ENCODE measurements around the gene RDX.
"Not testable (repeated sequence)": the region's sequence is repeated elsewhere in the genome, so short reads cannot be mapped to it uniquely, and the experiment has no call there.

RDX gene

GRCh38 chr11:110296226-110297075 lies at the start of gene RDX:
Gene RDX, minus strand, starts transcription at chr11:110296614. Its CDS starts 16,922 bp downstream, at chr11:110279692.
- peak; percentile 72 for DNase-seq

DNA sequence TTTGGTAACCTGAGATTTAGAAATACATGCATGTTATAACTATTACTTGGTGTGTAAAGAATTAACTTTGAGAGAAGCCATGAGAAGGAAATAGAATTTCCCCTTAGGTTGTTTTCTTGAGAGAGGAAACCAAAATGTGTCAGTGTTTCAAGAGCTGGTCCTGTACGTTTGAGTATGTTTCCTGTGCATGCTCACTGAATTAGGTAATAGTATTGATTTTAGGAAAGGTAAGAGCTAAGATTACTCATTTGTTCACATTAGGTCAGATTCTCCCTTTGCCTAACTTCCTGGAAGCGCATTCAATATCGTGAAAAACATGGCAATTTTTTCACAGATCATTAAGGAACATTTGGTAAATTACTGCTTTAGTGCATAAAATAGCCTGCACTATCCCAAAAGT lies 49.3 kb upstream of the RDX start:
- DNase-seq: no peak

- DNase-seq: no peak
Measured at GRCh38 chr11:110340436-110340835, 44.0 kb upstream of the RDX start.

DNA sequence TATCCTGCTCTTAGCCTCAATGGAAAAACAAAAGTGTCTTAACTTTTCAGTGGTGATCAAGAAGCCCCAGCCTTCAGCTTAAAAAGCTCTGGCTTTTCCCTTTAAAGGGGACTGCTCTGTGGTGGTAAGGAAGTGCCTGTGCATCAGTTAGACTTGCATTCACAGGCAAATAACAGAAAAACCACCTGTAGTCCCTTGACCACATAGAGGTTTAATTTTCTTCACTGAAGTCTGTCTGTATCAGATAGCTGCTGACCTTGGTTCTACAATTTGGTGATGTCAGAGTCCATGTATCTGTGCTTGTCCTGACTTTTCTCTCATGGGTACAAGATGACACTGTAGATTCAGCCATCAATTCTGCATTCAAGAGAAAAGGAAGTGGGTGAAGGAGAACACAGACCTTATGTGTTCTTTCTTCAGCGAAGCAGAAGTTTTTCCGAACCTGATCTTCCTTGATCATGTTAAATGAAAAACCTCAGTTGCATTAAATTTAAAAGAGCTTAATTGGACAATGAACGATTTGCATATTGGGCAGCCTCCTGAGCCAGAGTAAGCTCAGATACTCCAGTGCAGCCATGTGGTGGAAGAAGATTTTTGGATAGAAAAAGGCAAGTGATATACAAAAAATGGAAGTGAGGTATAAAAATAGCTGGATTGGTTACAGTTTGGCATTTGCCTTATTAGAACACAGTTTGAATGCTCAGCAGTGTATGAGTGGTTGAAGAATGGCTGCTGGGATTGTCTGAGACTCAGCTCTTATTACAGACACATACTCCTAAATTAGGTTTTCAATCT lies 43.2 kb upstream of the RDX start:
- DNase-seq: no peak

GRCh38 chr11:110338684-110339083 lies 42.3 kb upstream of the RDX start:
- no peak for DNase-seq

GRCh38 chr11:110337570-110338193 lies 41.3 kb upstream of the RDX start:
- no peak for DNase-seq

DNA sequence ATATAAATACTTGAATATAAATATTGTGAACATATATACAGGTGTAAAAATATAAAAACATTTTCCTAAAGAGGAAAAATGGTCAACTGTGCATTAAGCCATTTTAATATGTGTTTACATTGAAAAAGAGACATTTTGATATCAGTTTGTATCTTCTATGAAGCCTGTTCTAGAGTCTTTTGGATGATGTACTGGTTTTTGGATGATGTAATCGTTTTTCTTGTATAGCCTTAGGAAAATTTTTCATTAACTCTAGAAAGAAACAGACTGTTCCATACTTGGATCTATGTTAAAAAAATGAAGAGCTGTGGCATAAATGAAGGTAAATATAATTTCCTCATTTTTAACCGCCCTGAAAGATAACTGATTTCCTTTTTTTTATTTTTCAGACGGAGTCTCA lies 39.6 kb upstream of the RDX start:
- DNase-seq: no peak

DNA sequence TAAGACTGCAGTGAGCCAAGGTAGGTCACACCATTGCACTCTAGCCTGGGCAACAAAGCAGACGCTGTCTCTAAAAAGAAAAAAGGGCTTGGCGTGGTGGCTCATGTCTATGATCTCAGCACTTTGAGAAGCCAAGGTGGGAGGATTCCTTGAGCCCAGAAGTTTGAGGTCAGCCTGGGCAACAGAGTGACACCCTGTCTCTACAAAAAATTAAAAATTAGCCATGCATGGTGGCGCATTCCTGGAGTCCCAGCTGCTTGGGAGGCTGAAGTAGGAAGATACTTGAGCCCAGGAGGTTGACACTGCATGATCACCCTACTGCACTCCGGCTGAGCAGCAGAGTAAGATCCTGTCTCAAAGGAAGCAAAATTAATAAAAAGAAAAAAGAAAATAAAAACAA lies 38.9 kb upstream of the RDX start:
- no peak for DNase-seq

GRCh38 chr11:110331626-110332025 lies 35.2 kb upstream of the RDX start:
- DNase-seq: no peak

GRCh38 chr11:110329445-110329844 lies 33.0 kb upstream of the RDX start:
- DNase-seq: no peak

DNA sequence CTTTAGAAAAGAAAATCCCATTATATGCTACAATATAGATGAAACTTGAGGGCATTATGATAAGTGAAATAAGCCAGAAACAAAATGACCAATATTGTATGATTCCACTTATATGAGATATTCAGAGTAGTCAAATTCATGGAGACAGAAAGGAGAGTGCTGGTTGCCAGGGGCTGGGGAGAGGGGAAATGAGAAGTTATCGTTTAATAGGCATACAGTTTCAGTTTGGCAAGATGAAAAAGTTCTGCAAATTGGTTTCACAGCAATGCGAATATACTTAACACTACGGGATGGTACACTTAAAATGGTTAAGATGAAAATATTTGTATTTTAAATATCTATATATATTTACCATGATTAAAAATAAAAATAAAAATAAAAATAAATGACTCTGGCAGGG lies 31.1 kb upstream of the RDX start:
- no peak for DNase-seq

DNA sequence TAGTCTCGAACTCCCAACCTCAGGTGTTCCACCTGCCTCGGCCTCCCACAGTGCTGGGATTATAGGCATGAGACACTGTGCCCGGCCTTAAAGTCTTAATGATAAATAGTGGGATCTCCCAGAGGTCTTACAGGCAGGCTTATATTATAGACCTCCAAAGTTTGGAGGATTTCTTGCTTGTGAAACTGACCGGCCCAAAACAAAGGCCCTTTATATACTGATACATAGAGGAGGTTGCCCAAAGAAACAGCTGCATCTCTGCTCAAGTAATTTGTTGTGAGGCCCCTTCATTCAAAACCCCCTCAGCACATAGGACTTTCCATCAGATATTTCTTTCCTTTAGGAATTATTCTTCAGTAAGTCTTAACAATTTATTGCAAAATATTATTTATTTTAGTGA lies 27.4 kb upstream of the RDX start:
- no peak for DNase-seq

- no peak for DNase-seq
Measured at GRCh38 chr11:110319501-110319900, 23.1 kb upstream of the RDX start.

DNA sequence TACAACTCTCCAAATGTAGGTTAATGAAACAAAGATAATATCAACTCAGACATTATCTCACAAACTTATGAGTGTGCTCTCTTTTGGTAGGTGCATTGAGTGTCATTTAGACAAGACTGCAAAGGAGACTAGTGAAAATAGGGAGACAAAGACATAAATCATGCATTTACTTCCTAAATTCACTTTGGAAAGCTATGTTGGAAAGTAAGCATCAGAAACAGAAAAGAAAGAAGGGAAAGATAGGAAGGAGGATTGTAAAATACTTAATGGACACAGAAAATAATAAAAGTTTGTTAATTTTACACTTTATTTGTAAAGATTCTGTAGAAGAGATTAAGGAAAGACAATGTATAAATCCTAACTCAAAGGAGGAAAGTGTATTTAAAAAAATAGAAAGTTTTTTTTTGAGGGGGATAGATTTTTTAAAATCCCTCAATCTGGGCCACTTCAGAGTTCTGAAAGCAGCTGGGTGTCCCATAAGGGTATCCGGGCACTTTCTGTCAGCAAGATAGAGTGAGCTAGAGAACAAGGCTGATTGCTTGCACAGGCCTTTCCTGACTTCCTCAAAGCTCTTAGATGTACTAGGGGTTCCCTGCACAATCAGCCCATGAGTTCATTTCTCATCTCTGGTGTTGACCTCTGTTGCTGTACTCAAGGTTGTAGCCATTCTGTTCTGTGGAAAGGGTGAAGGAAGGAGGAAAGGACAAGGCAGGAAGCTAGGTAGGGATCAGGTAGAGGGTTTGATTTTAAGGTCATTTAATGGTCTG lies 22.4 kb upstream of the RDX start:
- DNase-seq: no peak

DNA sequence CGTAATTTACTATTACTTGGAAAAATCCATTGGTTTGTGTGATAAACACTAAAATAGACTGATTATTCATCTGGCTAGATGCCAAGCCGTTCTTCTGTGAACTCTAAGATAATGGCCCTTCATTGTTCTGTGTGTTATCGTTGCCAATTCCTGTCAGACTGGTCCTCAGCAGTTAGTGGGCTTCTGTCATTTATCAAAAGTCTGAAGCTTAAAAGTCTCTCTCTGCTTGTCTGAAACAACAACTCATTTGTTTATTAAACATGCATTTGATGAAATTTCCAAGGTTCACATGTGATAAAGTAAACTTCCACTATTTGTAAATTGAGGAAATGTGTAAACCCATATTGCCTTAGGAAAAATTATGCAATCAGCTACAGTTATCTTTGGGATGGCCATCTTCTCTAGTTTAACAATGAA lies 21.1 kb upstream of the RDX start:
- DNase-seq: no peak

GRCh38 chr11:110314366-110315095 lies 18.1 kb upstream of the RDX start:
- no peak for DNase-seq

GRCh38 chr11:110312670-110313069 lies 16.3 kb upstream of the RDX start:
- DNase-seq: no peak

- no peak for DNase-seq
Measured at GRCh38 chr11:110311783-110312579, 15.6 kb upstream of the RDX start.

GRCh38 chr11:110308071-110308470 lies 11.7 kb upstream of the RDX start:
- DNase-seq: no peak

DNA sequence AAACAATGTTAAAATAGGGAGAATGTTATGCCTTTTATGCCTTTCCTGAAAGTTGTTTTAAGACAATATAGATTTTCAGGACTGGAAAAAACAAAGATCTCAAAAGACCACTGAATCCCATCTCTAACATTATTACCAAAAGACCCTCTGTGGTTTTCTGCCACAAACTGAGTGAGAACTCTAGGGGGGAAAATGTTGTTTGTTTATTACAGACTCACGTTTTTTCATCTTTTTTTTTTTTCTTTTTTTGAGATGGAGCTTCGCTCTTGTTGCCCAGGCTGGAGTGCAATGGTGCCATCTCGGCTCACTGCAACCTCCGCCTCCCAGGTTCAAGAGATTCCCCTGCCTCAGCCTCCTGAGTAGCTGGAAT lies 9.6 kb upstream of the RDX start:
- not testable (repeated sequence) for DNase-seq

Measured in GDM1 (cell line).